GM19468 (cell line): ENCODE measurements around the gene ZKSCAN4.

ENCODE experiments used
- ATAC-seq: cut with Tn5 transposase; IDR thresholded peaks from one replicate; pipeline ENCODE4 v1.9.1; 2021; ENCODE audit warnings: mild to moderate bottlenecking, moderate library complexity, moderate number of reproducible peaks; ENCODE audit not compliant: unreplicated experiment; ENCODE audit errors: extremely low read depth

ZKSCAN4 gene

GRCh38 chr6:28252009-28252975, at the start of gene ZKSCAN4:
Gene ZKSCAN4 (minus strand): TSS chr6:28252269. CDS start chr6:28251980, 289 bp downstream.
- ATAC-seq = no peak

- ATAC-seq = no peak
Observed at GRCh38 chr6:28296520-28297060, 44.5 kb upstream of the ZKSCAN4 start.

GRCh38 chr6:28295326-28295725, 43.3 kb upstream of the ZKSCAN4 start:
- ATAC-seq = no peak

GRCh38 chr6:28291573-28291972, 39.5 kb upstream of the ZKSCAN4 start:
- no peak for ATAC-seq

GRCh38 chr6:28282926-28283325, 30.9 kb upstream of the ZKSCAN4 start:
- no peak for ATAC-seq

GRCh38 chr6:28281288-28282064, 29.4 kb upstream of the ZKSCAN4 start, which contains the start of gene PGBD1:
Gene PGBD1 (plus strand): TSS chr6:28281572. CDS start chr6:28283814, 2,242 bp downstream.
- no peak for ATAC-seq

- ATAC-seq = no peak
Observed at GRCh38 chr6:28280595-28281287, 28.7 kb upstream of the ZKSCAN4 start.

GRCh38 chr6:28277746-28278145, 25.7 kb upstream of the ZKSCAN4 start:
- no peak for ATAC-seq

GRCh38 chr6:28274888-28275287, 22.8 kb upstream of the ZKSCAN4 start:
- ATAC-seq = no peak

- ATAC-seq = no peak
Observed at GRCh38 chr6:28269492-28269891, 17.4 kb upstream of the ZKSCAN4 start.

- no peak for ATAC-seq
Observed at GRCh38 chr6:28267695-28268059, 15.6 kb upstream of the ZKSCAN4 start.

- peak; percentile 60 for ATAC-seq
Observed at GRCh38 chr6:28266962-28267694, 15.1 kb upstream of the ZKSCAN4 start, which contains the start of gene ZSCAN26. Gene ZSCAN26 (plus strand): TSS chr6:28267143. CDS start chr6:28271920, 4,777 bp downstream.

GRCh38 chr6:28266563-28266961, 14.5 kb upstream of the ZKSCAN4 start:
- no peak for ATAC-seq

- ATAC-seq = no peak
Observed at GRCh38 chr6:28264834-28265401, 12.8 kb upstream of the ZKSCAN4 start.

- no peak for ATAC-seq
Observed at GRCh38 chr6:28263922-28264321, 11.9 kb upstream of the ZKSCAN4 start.

GRCh38 chr6:28258877-28259777, 7.1 kb upstream of the ZKSCAN4 start, which contains the start of gene NKAPL:
Gene NKAPL (plus strand): TSS chr6:28259297. CDS start chr6:28259372, 75 bp downstream.
- ATAC-seq = no peak

- ATAC-seq = no peak
Observed at GRCh38 chr6:28257042-28257441, 5.0 kb upstream of the ZKSCAN4 start.

GRCh38 chr6:28254121-28254519, 2.1 kb upstream of the ZKSCAN4 start:
- no peak for ATAC-seq
